Cerebellar nuclear complex (tissue), 1 donor: ENCODE measurements around the gene CPT1A.
"Not testable (repeated sequence)": the region's sequence is repeated elsewhere in the genome, so short reads cannot be mapped to it uniquely, and the experiment has no call there.

Experiments used
- DNase-seq, 2 experiments: peaks; one replicate each; lab custom pipeline; 2025; lab: John Stamatoyannopoulos, UW

The CPT1A gene

GRCh38 chr11:68841718-68842426 is at the start of gene CPT1A:
TSS of gene CPT1A (minus strand) at chr11:68841916. CDS start at chr11:68815474, 26,442 bp downstream.
- no peak for DNase-seq

GRCh38 chr11:68890490-68891231 is 48.9 kb upstream of the CPT1A start:
- DNase-seq = no peak

GRCh38 chr11:68889948-68890446 is 48.3 kb upstream of the CPT1A start:
- DNase-seq = no peak

- not testable (repeated sequence) for DNase-seq
Measured at GRCh38 chr11:68884827-68885226, 43.1 kb upstream of the CPT1A start.

- no peak for DNase-seq
Measured at GRCh38 chr11:68882391-68882790, 40.7 kb upstream of the CPT1A start.

- DNase-seq = no peak
Measured at GRCh38 chr11:68881320-68881719, 39.6 kb upstream of the CPT1A start.

GRCh38 chr11:68880851-68881250 is 39.1 kb upstream of the CPT1A start:
- no peak for DNase-seq

GRCh38 chr11:68878022-68878421 is 36.3 kb upstream of the CPT1A start:
- DNase-seq = no peak

- no peak for DNase-seq
Measured at GRCh38 chr11:68872216-68873003, 30.7 kb upstream of the CPT1A start.

GRCh38 chr11:68870470-68870869 is 28.8 kb upstream of the CPT1A start:
- DNase-seq = no peak

- no peak for DNase-seq
Measured at GRCh38 chr11:68868221-68868835, 26.6 kb upstream of the CPT1A start.

GRCh38 chr11:68867066-68867465 is 25.4 kb upstream of the CPT1A start:
- DNase-seq = no peak

- DNase-seq = no peak
Measured at GRCh38 chr11:68865241-68865640, 23.5 kb upstream of the CPT1A start.

GRCh38 chr11:68863553-68864265 is 22.0 kb upstream of the CPT1A start:
- no peak for DNase-seq

GRCh38 chr11:68862421-68862820 is 20.7 kb upstream of the CPT1A start:
- DNase-seq = no peak

GRCh38 chr11:68859123-68859522 is 17.4 kb upstream of the CPT1A start:
- no peak for DNase-seq

- DNase-seq = no peak
Measured at GRCh38 chr11:68857037-68857586, 15.4 kb upstream of the CPT1A start.

- DNase-seq = not testable (repeated sequence)
Measured at GRCh38 chr11:68856425-68857030, 14.8 kb upstream of the CPT1A start.

- DNase-seq = no peak
Measured at GRCh38 chr11:68855205-68855981, 13.7 kb upstream of the CPT1A start.
